H9 (cell line): ENCODE data around the gene DCDC1. TPM values are rescaled to one million over a fixed set of nuclear protein-coding genes. Genes with fewer than 3 reads are reported as not detected.

ENCODE experiments used
- DNase-seq: peaks from one replicate; pipeline ENCODE4 v3.0.0-alpha.2; 2017
- H2AFZ ChIP-seq: one replicate; pipeline ENCODE4 v1.6.1; 2013; ENCODE audit warnings: mild to moderate bottlenecking, low read length, control low read depth, moderate library complexity
- H2AK5ac ChIP-seq: 2 replicates; pipeline ENCODE4 v1.6.1; 2013; ENCODE audit warnings: low read length, control low read depth, mixed read lengths; ENCODE audit not compliant: insufficient read length
- H2BK120ac ChIP-seq: one replicate; pipeline ENCODE4 v1.6.1; 2013; ENCODE audit warnings: low read depth, mild to moderate bottlenecking, low read length, control low read depth, inconsistent platforms; ENCODE audit not compliant: poor library complexity, severe bottlenecking
- H2BK12ac ChIP-seq: 2 replicates; pipeline ENCODE4 v1.6.1; 2013; ENCODE audit warnings: low read length, control low read depth, mixed read lengths, low read depth; ENCODE audit not compliant: insufficient read length
- H2BK15ac ChIP-seq: 2 replicates; pipeline ENCODE4 v1.6.1; 2013; ENCODE audit warnings: low read depth, low read length, control low read depth
- H2BK20ac ChIP-seq: one replicate; pipeline ENCODE4 v1.6.1; 2013; ENCODE audit warnings: low read depth, mild to moderate bottlenecking, low read length, control low read depth, inconsistent platforms; ENCODE audit not compliant: poor library complexity, severe bottlenecking
- H2BK5ac ChIP-seq: 2 replicates; pipeline ENCODE4 v1.6.1; 2013; ENCODE audit warnings: low read length, control low read depth, mixed read lengths; ENCODE audit not compliant: insufficient read length
- H3K14ac ChIP-seq: 2 replicates; pipeline ENCODE4 v1.6.1; 2013; ENCODE audit warnings: low read length, control low read depth; ENCODE audit not compliant: insufficient read depth
- H3K18ac ChIP-seq: 2 replicates; pipeline ENCODE4 v1.6.1; 2013; ENCODE audit warnings: low read depth, mild to moderate bottlenecking, mixed read lengths, low read length, control low read depth; ENCODE audit not compliant: insufficient read length
- H3K23ac ChIP-seq: 2 replicates; pipeline ENCODE4 v1.6.1; 2013; ENCODE audit warnings: low read length, control low read depth, mixed read lengths, low read depth; ENCODE audit not compliant: insufficient read length
- H3K23me2 ChIP-seq: 2 replicates; pipeline ENCODE4 v1.6.1; 2013; ENCODE audit warnings: low read depth, mild to moderate bottlenecking, mixed read lengths, low read length, control low read depth; ENCODE audit not compliant: insufficient read length, poor library complexity, severe bottlenecking
- H3K27ac ChIP-seq: 2 replicates; pipeline ENCODE4 v1.5.1; 2013; ENCODE audit warnings: low read length, control low read depth, mixed read lengths, low read depth; ENCODE audit not compliant: insufficient read length
- H3K27me3 ChIP-seq: 2 replicates; pipeline ENCODE4 v1.6.1; 2013; ENCODE audit warnings: low read length, control low read depth, inconsistent platforms; ENCODE audit not compliant: insufficient read depth
- H3K4ac ChIP-seq: 2 replicates; pipeline ENCODE4 v1.6.1; 2013; ENCODE audit warnings: low read depth, mild to moderate bottlenecking, control low read depth, inconsistent platforms, low read length, moderate library complexity
- H3K4me1 ChIP-seq: 2 replicates; pipeline ENCODE4 v1.6.1; 2013; ENCODE audit warnings: low read length, control low read depth, inconsistent platforms; ENCODE audit not compliant: insufficient read depth
- H3K4me2 ChIP-seq: 2 replicates; pipeline ENCODE4 v1.6.1; 2013; ENCODE audit warnings: low read length, control low read depth, mixed read lengths; ENCODE audit not compliant: insufficient read length, insufficient read depth
- H3K56ac ChIP-seq: 2 replicates; pipeline ENCODE4 v1.6.1; 2013; ENCODE audit warnings: low read depth, mild to moderate bottlenecking, mixed read lengths, low read length, control low read depth; ENCODE audit not compliant: insufficient read length
- H3K79me1 ChIP-seq: 2 replicates; pipeline ENCODE4 v1.6.1; 2013; ENCODE audit warnings: low read depth, mild to moderate bottlenecking, moderate library complexity, low read length, control low read depth, inconsistent platforms; ENCODE audit not compliant: insufficient read depth, poor library complexity, severe bottlenecking
- H3K79me2 ChIP-seq: 2 replicates; pipeline ENCODE4 v1.6.1; 2013; ENCODE audit warnings: low read length, control low read depth, inconsistent platforms; ENCODE audit not compliant: insufficient read depth
- H3K9ac ChIP-seq: 2 replicates; pipeline ENCODE4 v1.6.1; 2013; ENCODE audit warnings: low read length, control low read depth, mixed read lengths; ENCODE audit not compliant: insufficient read length; ENCODE audit errors: extremely low read depth
- H3K9me3 ChIP-seq: one replicate; pipeline ENCODE4 v1.6.1; 2013; ENCODE audit warnings: low read depth, low read length, inconsistent platforms; ENCODE audit not compliant: control insufficient read depth
- H3T11ph ChIP-seq: one replicate; pipeline ENCODE4 v1.6.1; 2013; ENCODE audit warnings: mild to moderate bottlenecking, low read length, control low read depth, inconsistent platforms
- H4K20me1 ChIP-seq: one replicate; pipeline ENCODE4 v1.6.1; 2013; ENCODE audit not compliant: control insufficient read depth, insufficient read length, insufficient read depth
- H4K5ac ChIP-seq: 2 replicates; pipeline ENCODE4 v1.6.1; 2013; ENCODE audit warnings: low read depth, mild to moderate bottlenecking, mixed read lengths, low read length, control low read depth; ENCODE audit not compliant: insufficient read length
- H4K8ac ChIP-seq: replicated peaks from 2 replicates; pipeline ENCODE4 v1.6.1; 2013; ENCODE audit warnings: low read length, control low read depth, mixed read lengths, low read depth; ENCODE audit not compliant: insufficient read length
- H4K91ac ChIP-seq: 2 replicates; pipeline ENCODE4 v1.6.1; 2013; ENCODE audit warnings: low read depth, mild to moderate bottlenecking, moderate library complexity, mixed read lengths, low read length, control low read depth; ENCODE audit not compliant: insufficient read length
- H3K27ac Mint-ChIP-seq, 3 experiments: 2 replicates in 2 of 3; 3 replicates in 1 of 3; pipeline ENCODE4 v1.8.0; 2020 to 2021; ENCODE audit warnings: mixed read lengths in 3 of 3, mild to moderate bottlenecking in 1 of 3, moderate library complexity in 1 of 3
- H3K27me3 Mint-ChIP-seq: 2 replicates; pipeline ENCODE4 v1.8.0; 2021; ENCODE audit warnings: low read depth, mild to moderate bottlenecking, moderate library complexity, mixed read lengths
- H3K36me3 Mint-ChIP-seq, 3 experiments: 2 replicates in 2 of 3; 3 replicates in 1 of 3; pipeline ENCODE4 v1.8.0; 2020 to 2021; ENCODE audit warnings: low read depth in 3 of 3, mixed read lengths in 3 of 3; ENCODE audit not compliant: insufficient read depth in 1 of 3
- H3K4me1 Mint-ChIP-seq, 2 experiments: 2 replicates each; pipeline ENCODE4 v1.8.0; 2020; ENCODE audit warnings: mixed read lengths in 2 of 2
- H3K4me3 Mint-ChIP-seq, 2 experiments: 2 replicates in 1 of 2; 3 replicates in 1 of 2; pipeline ENCODE4 v1.8.0; 2020 to 2021; ENCODE audit warnings: mild to moderate bottlenecking in 2 of 2, mixed read lengths in 2 of 2, moderate library complexity in 1 of 2
- H3K9me3 Mint-ChIP-seq, 2 experiments: 2 replicates in 1 of 2; 3 replicates in 1 of 2; pipeline ENCODE4 v1.8.0; 2020; ENCODE audit warnings: mild to moderate bottlenecking in 2 of 2, mixed read lengths in 2 of 2, moderate library complexity in 1 of 2
- CTCF ChIP-seq: fragments of 200-600 bp; sonication (generic); conservative IDR thresholded peaks from 3 replicates; pipeline ENCODE4 v1.8.0; 2021; ENCODE audit warnings: antibody characterized with exemption, mild to moderate bottlenecking
- WGBS: extraction: QIAGEN DNeasy Blood & Tissue Kit; methylation state at CpG from one replicate; pipeline ENCODE4 v1.1.7; 2013; ENCODE audit warnings: missing lambda C conversion rate, low lambda C conversion rate, mixed read lengths; ENCODE audit not compliant: insufficient read length; ENCODE audit errors: extremely low coverage; 5-methylcytosine and 5-hydroxymethylcytosine counted together
- total RNA-seq: library from RNA; stranded (reverse); gene quantifications from 2 replicates; pipeline ENCODE4 v1.2.1, GENCODE V29; 2021

DCDC1 gene
- total RNA-seq, 1 experiment from 2014 or later: 0.09 TPM

GRCh38 chr11:31150011-31150410, 219.5 kb downstream of the DCDC1 start:
- Histone ChIP-seq H2BK12ac (no peak overlapping the region), H3K23ac (no peak overlapping the region), H4K20me1 (no peaks in the 10 kb centered on the region), H3K27me3 (no peaks in the 10 kb centered on the region), H2BK15ac (no peak overlapping the region), H3K27ac (no peak overlapping the region), H3K4ac (no peak overlapping the region), H4K8ac (no peak overlapping the region), H3K9me3 (no peaks in the 10 kb centered on the region), H3K9ac (no peak overlapping the region), H2BK120ac (no peak overlapping the region), H2BK20ac (no peak overlapping the region), H2AFZ (no peak overlapping the region), H3K79me2 (no peaks in the 10 kb centered on the region), H2BK5ac (no peak overlapping the region), H4K91ac (no peak overlapping the region), H3T11ph (no peak overlapping the region), H3K18ac (no peak overlapping the region), H3K23me2 (no peaks in the 10 kb centered on the region), H3K4me1 (no peaks in the 10 kb centered on the region), H3K79me1 (no peaks in the 10 kb centered on the region), H3K14ac (no peak overlapping the region), H4K5ac (no peak overlapping the region), H3K56ac (no peak overlapping the region), H2AK5ac (no peak overlapping the region), H3K4me2 (no peak overlapping the region)
- Mint-ChIP-seq H3K4me3 (no peak overlapping the region), H3K4me1 (no peaks in the 10 kb centered on the region), H3K9me3 (peaks cover 0 to 2% of the 10 kb centered on the region in 2 experiments; a peak in 1 of 5 replicates), H3K27ac (no peak overlapping the region), H3K27me3 (no peaks in the 10 kb centered on the region), H3K36me3 (peaks cover 0 to 1% (median 0%) of the 10 kb centered on the region in 3 experiments; a peak in 1 of 7 replicates)
- no peak for DNase-seq
- no CpG with 5 or more reads among the region's 2 CpGs for WGBS
- TF ChIP-seq CTCF: no peak
